WTC11 (cell line): ENCODE measurements around the gene PRPF8. TPM values are rescaled to one million over a fixed set of nuclear protein-coding genes. Genes with fewer than 3 reads are reported as not detected.

Experiments used
- ATAC-seq: fragments of 200-7000 bp; cut with Tn5 transposase; 2 replicates; pipeline ENCODE4 v1.10.0; 2021; ENCODE audit warnings: mild to moderate bottlenecking, moderate library complexity
- CTCF ChIA-PET: fragments of 300-600 bp; sonication (Branson Sonifier 250); formaldehyde crosslinking; loops from one replicate; lab custom pipeline; 2021; ENCODE audit warnings: antibody characterized with exemption; lab: Charles Lee
- POLR2A ChIA-PET: fragments of 350-600 bp; sonication (Branson Sonifier 250); formaldehyde crosslinking; loops from one replicate; lab custom pipeline; 2021; ENCODE audit warnings: antibody characterized with exemption; lab: Charles Lee
- DNase-seq: peaks from one replicate; pipeline ENCODE4 v3.0.0; 2021; ENCODE audit warnings: low spot score
- H3K27ac Mint-ChIP-seq: 2 replicates; pipeline ENCODE4 v1.8.0; 2021; ENCODE audit warnings: mixed read lengths
- H3K27me3 Mint-ChIP-seq: 2 replicates; pipeline ENCODE4 v1.8.0; 2021; ENCODE audit warnings: low read depth, mild to moderate bottlenecking, moderate library complexity, mixed read lengths
- H3K36me3 Mint-ChIP-seq: 2 replicates; pipeline ENCODE4 v1.8.0; 2021; ENCODE audit warnings: mixed read lengths
- H3K4me1 Mint-ChIP-seq: 2 replicates; pipeline ENCODE4 v1.8.0; 2022; ENCODE audit warnings: mixed read lengths
- H3K4me3 Mint-ChIP-seq: 2 replicates; pipeline ENCODE4 v1.8.0; 2021; ENCODE audit warnings: mild to moderate bottlenecking, moderate library complexity, mixed read lengths
- H3K9me3 Mint-ChIP-seq: 2 replicates; pipeline ENCODE4 v1.8.0; 2021; ENCODE audit warnings: mixed read lengths
- ARID4B ChIP-seq: sonication (generic); formaldehyde crosslinking; IDR thresholded peaks from 2 replicates; pipeline ENCODE4 v1.8.0; 2023; ENCODE audit warnings: missing genetic modification reagents, mild to moderate bottlenecking, borderline replicate concordance
- ATF1 ChIP-seq: sonication (generic); formaldehyde crosslinking; IDR thresholded peaks from 2 replicates; pipeline ENCODE4 v1.8.1; 2023; ENCODE audit warnings: mild to moderate bottlenecking, moderate library complexity, missing genetic modification reagents
- CBFB ChIP-seq: sonication (generic); formaldehyde crosslinking; IDR thresholded peaks from 2 replicates; pipeline ENCODE4 v1.8.1; 2022; ENCODE audit warnings: mild to moderate bottlenecking, low read depth, missing genetic modification reagents
- CREB1 ChIP-seq: sonication (generic); formaldehyde crosslinking; IDR thresholded peaks from 2 replicates; pipeline ENCODE4 v1.8.0; 2023; ENCODE audit warnings: mild to moderate bottlenecking, missing genetic modification reagents
- ETV6 ChIP-seq: sonication (generic); formaldehyde crosslinking; IDR thresholded peaks from 2 replicates; pipeline ENCODE4 v1.8.1; 2022; ENCODE audit warnings: mild to moderate bottlenecking, missing genetic modification reagents
- FOXK1 ChIP-seq: sonication (generic); formaldehyde crosslinking; IDR thresholded peaks from 2 replicates; pipeline ENCODE4 v1.8.0; 2022; ENCODE audit warnings: mild to moderate bottlenecking, moderate library complexity, missing genetic modification reagents
- FOXP1 ChIP-seq: sonication (generic); formaldehyde crosslinking; IDR thresholded peaks from 2 replicates; pipeline ENCODE4 v1.8.0; 2022; ENCODE audit warnings: missing genetic modification reagents, mild to moderate bottlenecking, moderate library complexity, borderline replicate concordance
- GRHL2 ChIP-seq: fragments of 250-450 bp; sonication (Bioruptor Pico); IDR thresholded peaks from 2 replicates; pipeline ENCODE4 v1.8.0; 2022; ENCODE audit warnings: mild to moderate bottlenecking, moderate library complexity; ENCODE audit not compliant: insufficient replicate concordance, severe bottlenecking
- JAZF1 ChIP-seq: fragments of 250-450 bp; sonication (Bioruptor Pico); IDR thresholded peaks from 2 replicates; pipeline ENCODE4 v1.9.0; 2021; ENCODE audit warnings: moderate library complexity, mild to moderate bottlenecking, inconsistent platforms
- NFYB ChIP-seq: sonication (generic); formaldehyde crosslinking; conservative IDR thresholded peaks from 2 replicates; pipeline ENCODE4 v1.8.0; 2022; ENCODE audit warnings: low read depth, missing genetic modification reagents
- OVOL2 ChIP-seq: fragments of 250-450 bp; sonication (Bioruptor Pico); IDR thresholded peaks from 2 replicates; pipeline ENCODE4 v1.9.0; 2021; ENCODE audit warnings: mild to moderate bottlenecking, borderline replicate concordance
- SMAD4 ChIP-seq: sonication (generic); formaldehyde crosslinking; IDR thresholded peaks from 2 replicates; pipeline ENCODE4 v1.8.0; 2022; ENCODE audit warnings: mild to moderate bottlenecking, missing genetic modification reagents
- TEAD4 ChIP-seq: sonication (generic); formaldehyde crosslinking; IDR thresholded peaks from 2 replicates; pipeline ENCODE4 v1.8.0; 2022; ENCODE audit warnings: mild to moderate bottlenecking, missing genetic modification reagents
- ZNF121 ChIP-seq: sonication (generic); formaldehyde crosslinking; IDR thresholded peaks from 2 replicates; pipeline ENCODE4 v1.8.0; 2023; ENCODE audit warnings: missing genetic modification reagents
- ZNF317 ChIP-seq: sonication (generic); formaldehyde crosslinking; IDR thresholded peaks from 2 replicates; pipeline ENCODE4 v1.8.1; 2023; ENCODE audit warnings: low read depth, mild to moderate bottlenecking, moderate library complexity, missing genetic modification reagents, borderline replicate concordance
- ZNF396 ChIP-seq: fragments of 250-450 bp; sonication (Bioruptor Pico); IDR thresholded peaks from 2 replicates; pipeline ENCODE4 v1.8.0; 2021; ENCODE audit warnings: mild to moderate bottlenecking, moderate library complexity, borderline replicate concordance
- ZNF425 ChIP-seq: fragments of 250-450 bp; sonication (Bioruptor Pico); conservative IDR thresholded peaks from 2 replicates; pipeline ENCODE4 v1.9.0; 2021; ENCODE audit warnings: mild to moderate bottlenecking
- ZNF512 ChIP-seq: sonication (generic); formaldehyde crosslinking; IDR thresholded peaks from 2 replicates; pipeline ENCODE4 v1.8.1; 2022; ENCODE audit warnings: missing genetic modification reagents, borderline replicate concordance
- total RNA-seq: library from RNA; stranded (reverse); gene quantifications from 3 replicates; pipeline ENCODE4 v1.2.3, GENCODE V29; 2021
- TF ChIP-seq, protein P1 (sequence below): sonication (generic); formaldehyde crosslinking; IDR thresholded peaks from 2 replicates; pipeline ENCODE4 v1.8.1; 2022; ENCODE audit warnings: mild to moderate bottlenecking, moderate library complexity, missing genetic modification reagents
- TF ChIP-seq, protein P2 (sequence below): sonication (generic); formaldehyde crosslinking; IDR thresholded peaks from 2 replicates; pipeline ENCODE4 v1.8.1; 2022; ENCODE audit warnings: low read depth, missing genetic modification reagents, borderline replicate concordance
- TF ChIP-seq, protein P3 (sequence below): sonication (generic); formaldehyde crosslinking; IDR thresholded peaks from 2 replicates; pipeline ENCODE4 v1.8.1; 2022; ENCODE audit warnings: mild to moderate bottlenecking, missing genetic modification reagents, moderate library complexity, borderline replicate concordance

PRPF8 gene
- total RNA-seq, 1 experiment from 2014 or later, result 388 TPM

DNA sequence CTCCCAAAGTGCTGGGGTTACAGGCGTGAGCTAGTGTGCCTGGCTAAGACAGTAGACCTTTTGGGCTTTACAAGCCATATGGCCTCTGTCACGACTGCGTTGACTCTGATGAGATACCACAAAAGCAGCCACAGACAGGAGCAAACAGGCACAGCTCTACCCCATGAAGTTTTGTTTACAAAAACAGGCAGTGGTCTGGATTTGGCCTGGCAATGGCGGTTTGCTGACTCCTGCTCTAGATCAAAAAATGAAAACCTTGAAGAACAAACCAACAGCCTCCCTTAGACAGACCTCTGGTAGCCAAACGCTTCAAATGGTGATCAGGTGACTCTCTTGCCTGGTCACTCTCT is 76.7 kb downstream of the PRPF8 start:
- ChIA-PET CTCF (interaction anchor here (1.2 to 2.0 kb wide), 3 partner anchors 22 to 40 kb away, joined by 4 to 10 read pairs (median 4); no protein-coding TSS in a partner anchor), POLR2A (interaction anchor here (0.6 kb wide), 1 partner anchor 8 kb away, joined by 3 read pairs; no protein-coding TSS in a partner anchor)
- ATAC-seq, result no peak
- no peak for DNase-seq
- Mint-ChIP-seq H3K27me3 (no peaks in the 10 kb centered on the region), H3K4me3 (no peak overlapping the region), H3K27ac (0 out of 2 replicates have a peak overlapping the region, but pooled peaks have one; percentile 19), H3K9me3 (no peaks in the 10 kb centered on the region), H3K4me1 (peaks cover 9% of the 10 kb centered on the region), H3K36me3 (no peaks in the 10 kb centered on the region)
- TF ChIP-seq JAZF1 (CRISPR knock-in tag), result no peak
- no peak for TF ChIP-seq ZNF425 (CRISPR knock-in tag)
- TF ChIP-seq CREB1 (CRISPR knock-in tag), result no peak
- TF ChIP-seq CBFB (CRISPR knock-in tag), result no peak
- TF ChIP-seq, protein P1, sequence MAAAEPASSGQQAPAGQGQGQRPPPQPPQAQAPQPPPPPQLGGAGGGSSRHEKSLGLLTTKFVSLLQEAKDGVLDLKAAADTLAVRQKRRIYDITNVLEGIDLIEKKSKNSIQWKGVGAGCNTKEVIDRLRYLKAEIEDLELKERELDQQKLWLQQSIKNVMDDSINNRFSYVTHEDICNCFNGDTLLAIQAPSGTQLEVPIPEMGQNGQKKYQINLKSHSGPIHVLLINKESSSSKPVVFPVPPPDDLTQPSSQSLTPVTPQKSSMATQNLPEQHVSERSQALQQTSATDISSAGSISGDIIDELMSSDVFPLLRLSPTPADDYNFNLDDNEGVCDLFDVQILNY (CRISPR knock-in tag), result no peak
- no peak for TF ChIP-seq ZNF512 (CRISPR knock-in tag)
- TF ChIP-seq FOXK1 (CRISPR knock-in tag), result no peak
- TF ChIP-seq ZNF396 (CRISPR knock-in tag), result no peak

GRCh38 chr17:1606352-1606985 is 78.2 kb downstream of the PRPF8 start:
- ChIA-PET POLR2A (no interaction called here), CTCF (interaction anchor here (2.0 to 3.7 kb wide), 2 partner anchors 23 to 32 kb away, joined by 10 to 24 read pairs; no protein-coding TSS in a partner anchor)
- Mint-ChIP-seq H3K9me3 (peaks cover 4% of the 10 kb centered on the region), H3K4me3 (no peak overlapping the region), H3K4me1 (peaks cover 9% of the 10 kb centered on the region), H3K27ac (no peak overlapping the region), H3K27me3 (no peaks in the 10 kb centered on the region), H3K36me3 (peaks cover 6% of the 10 kb centered on the region)
- TF ChIP-seq SMAD4 (CRISPR knock-in tag), result no peak
- TF ChIP-seq FOXP1, result no peak
- TF ChIP-seq, protein P2, sequence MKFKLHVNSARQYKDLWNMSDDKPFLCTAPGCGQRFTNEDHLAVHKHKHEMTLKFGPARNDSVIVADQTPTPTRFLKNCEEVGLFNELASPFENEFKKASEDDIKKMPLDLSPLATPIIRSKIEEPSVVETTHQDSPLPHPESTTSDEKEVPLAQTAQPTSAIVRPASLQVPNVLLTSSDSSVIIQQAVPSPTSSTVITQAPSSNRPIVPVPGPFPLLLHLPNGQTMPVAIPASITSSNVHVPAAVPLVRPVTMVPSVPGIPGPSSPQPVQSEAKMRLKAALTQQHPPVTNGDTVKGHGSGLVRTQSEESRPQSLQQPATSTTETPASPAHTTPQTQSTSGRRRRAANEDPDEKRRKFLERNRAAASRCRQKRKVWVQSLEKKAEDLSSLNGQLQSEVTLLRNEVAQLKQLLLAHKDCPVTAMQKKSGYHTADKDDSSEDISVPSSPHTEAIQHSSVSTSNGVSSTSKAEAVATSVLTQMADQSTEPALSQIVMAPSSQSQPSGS (CRISPR knock-in tag), result no peak
- TF ChIP-seq ZNF317, result no peak
- TF ChIP-seq TEAD4 (CRISPR knock-in tag), result no peak
- no peak for TF ChIP-seq ARID4B
- no peak for TF ChIP-seq ZNF121 (CRISPR knock-in tag)
- no peak for TF ChIP-seq NFYB
- TF ChIP-seq, protein P3, sequence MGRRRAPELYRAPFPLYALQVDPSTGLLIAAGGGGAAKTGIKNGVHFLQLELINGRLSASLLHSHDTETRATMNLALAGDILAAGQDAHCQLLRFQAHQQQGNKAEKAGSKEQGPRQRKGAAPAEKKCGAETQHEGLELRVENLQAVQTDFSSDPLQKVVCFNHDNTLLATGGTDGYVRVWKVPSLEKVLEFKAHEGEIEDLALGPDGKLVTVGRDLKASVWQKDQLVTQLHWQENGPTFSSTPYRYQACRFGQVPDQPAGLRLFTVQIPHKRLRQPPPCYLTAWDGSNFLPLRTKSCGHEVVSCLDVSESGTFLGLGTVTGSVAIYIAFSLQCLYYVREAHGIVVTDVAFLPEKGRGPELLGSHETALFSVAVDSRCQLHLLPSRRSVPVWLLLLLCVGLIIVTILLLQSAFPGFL (CRISPR knock-in tag), result no peak
- TF ChIP-seq ATF1 (CRISPR knock-in tag), result no peak
- TF ChIP-seq ETV6 (CRISPR knock-in tag), result no peak
- TF ChIP-seq GRHL2 (CRISPR knock-in tag), result no peak
- TF ChIP-seq OVOL2 (CRISPR knock-in tag), result no peak
- ATAC-seq (no peak), DNase-seq (no peak)
